GM23248 (cell line): ENCODE measurements around the gene RABL6.

Experiments
- EZH2 ChIP-seq: fragments of 200-600 bp; sonication (generic); IDR thresholded peaks from 2 replicates; pipeline ENCODE4 v1.6.1; 2018; ENCODE audit warnings: antibody characterized with exemption, mild to moderate bottlenecking; ENCODE audit not compliant: insufficient read depth, poor library complexity, severe bottlenecking
- EZH2phosphoT487 ChIP-seq: fragments of 200-600 bp; sonication (generic); IDR thresholded peaks from 2 replicates; pipeline ENCODE4 v1.6.1; 2018; ENCODE audit warnings: antibody characterized with exemption, moderate library complexity, mild to moderate bottlenecking, low read depth; ENCODE audit not compliant: insufficient read depth

DNA sequence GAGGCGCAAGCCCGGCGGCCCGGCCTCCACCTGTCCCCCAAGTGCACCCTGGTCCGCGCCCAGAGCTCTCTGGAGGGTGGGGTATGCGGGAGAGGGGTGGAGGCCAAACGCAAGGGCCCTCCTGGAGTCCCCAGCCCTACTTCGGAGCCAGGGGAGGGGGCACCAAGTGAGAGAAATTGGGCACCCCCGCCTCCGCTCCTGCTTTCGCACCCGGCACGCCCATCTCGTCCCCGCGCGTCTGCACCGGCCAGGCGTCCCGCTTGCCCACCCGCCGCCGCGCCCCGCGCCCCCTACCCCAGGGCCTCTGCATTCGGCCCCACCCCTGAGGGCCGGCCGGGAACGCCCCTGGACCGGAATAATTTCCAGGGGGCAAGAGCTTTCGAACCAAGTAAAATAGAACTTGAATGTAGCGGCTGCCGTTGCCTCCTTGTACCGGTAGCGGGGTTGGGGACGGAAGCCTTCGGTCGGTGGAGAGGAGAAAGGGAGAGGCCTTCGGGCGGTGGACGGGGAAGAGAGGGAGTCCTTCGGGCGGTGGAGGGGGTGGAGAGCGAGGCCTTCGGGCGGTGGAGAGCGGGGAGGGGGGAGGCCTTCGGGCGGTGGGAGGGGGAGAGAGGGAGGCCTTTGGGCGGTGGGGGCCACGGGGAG, 40.8 kb downstream of the RABL6 start:
- TF ChIP-seq EZH2phosphoT487 (no peak), EZH2 (no peak)
